B cell (primary cell): Measurements from ENCODE around the gene ZNF334. TPM values are rescaled to one million over a fixed set of nuclear protein-coding genes. Genes with fewer than 3 reads are reported as not detected.

Source experiments
- ATAC-seq: fragments of 200-7000 bp; cut with Tn5 transposase; one replicate; pipeline ENCODE4 v1.10.0; 2021; ENCODE audit warnings: low read depth, mild to moderate bottlenecking, moderate number of reproducible peaks, moderate library complexity
- CTCF ChIA-PET: fragments of 350-600 bp; sonication (Branson Sonifier 250); formaldehyde crosslinking; loops from one replicate; lab custom pipeline; 2021; ENCODE audit warnings: antibody characterized with exemption, inconsistent platforms; lab: Charles Lee
- POLR2A ChIA-PET: fragments of 350-600 bp; sonication (Branson Sonifier 250); formaldehyde crosslinking; loops from one replicate; lab custom pipeline; 2021; ENCODE audit warnings: antibody characterized with exemption; lab: Charles Lee
- DNase-seq: peaks from one replicate; pipeline ENCODE4 v3.0.0; 2013
- H2AFZ ChIP-seq: 2 replicates; pipeline ENCODE4 v1.6.1; 2012; ENCODE audit warnings: mild to moderate bottlenecking, low read depth, low read length; ENCODE audit not compliant: insufficient read depth, poor library complexity, severe bottlenecking
- H3K27ac ChIP-seq, 2 donors: 1 replicate in 1 of 2; 2 replicates in 1 of 2; pipeline ENCODE4 v1.5.1; 2012 to 2013; ENCODE audit warnings: low read length in 2 of 2, mild to moderate bottlenecking in 2 of 2, moderate library complexity in 1 of 2
- H3K27me3 ChIP-seq, 4 experiments: fragments of 200-600 bp in 1 of 4; sonication (generic) in 1 of 4; replicated peaks in 1 of 4; 1 replicate in 2 of 4; 2 replicates in 2 of 4; pipeline versions ENCODE4 v1.6.1 to v1.7.0; 2013 to 2016; ENCODE audit warnings: low read length in 3 of 4, mild to moderate bottlenecking in 2 of 4, mixed read lengths in 1 of 4, moderate library complexity in 1 of 4; ENCODE audit not compliant: insufficient read depth in 4 of 4, control insufficient read depth in 3 of 4; ENCODE audit errors: control extremely low read depth in 1 of 4
- H3K36me3 ChIP-seq, 2 experiments: replicated peaks in 1 of 2; 1 replicate in 1 of 2; 2 replicates in 1 of 2; pipeline versions ENCODE4 v1.6.1 to v1.7.1; 2013; ENCODE audit warnings: low read length in 1 of 2; ENCODE audit not compliant: insufficient read depth in 2 of 2, control insufficient read depth in 1 of 2; ENCODE audit errors: control extremely low read depth in 1 of 2, extremely low read depth in 1 of 2
- H3K4me1 ChIP-seq, 2 donors: fragments of 200-600 bp in 1 of 2; sonication (generic) in 1 of 2; 1 replicate in 1 of 2; 2 replicates in 1 of 2; pipeline versions ENCODE4 v1.5.1 to v1.6.1; 2013 to 2017; ENCODE audit warnings: low read length in 2 of 2; ENCODE audit not compliant: control insufficient read depth in 2 of 2, insufficient read depth in 2 of 2
- H3K4me2 ChIP-seq: replicated peaks from 2 replicates; pipeline ENCODE3; 2012; ENCODE audit warnings: mild to moderate bottlenecking, low read depth, low read length; ENCODE audit not compliant: poor library complexity, severe bottlenecking
- H3K4me3 ChIP-seq, 5 experiments: fragments of 200-600 bp in 1 of 5; sonication (generic) in 1 of 5; 1 replicate in 3 of 5; 2 replicates in 2 of 5; pipeline versions ENCODE4 v1.5.1 to v1.7.0; 2011 to 2016; ENCODE audit warnings: low read length in 4 of 5, mild to moderate bottlenecking in 4 of 5, low read depth in 2 of 5, control low read depth in 1 of 5, moderate library complexity in 1 of 5; ENCODE audit not compliant: insufficient read depth in 1 of 5; ENCODE audit errors: control extremely low read depth in 1 of 5, extremely low read depth in 1 of 5
- H3K79me2 ChIP-seq: fragments of 200-600 bp; sonication (generic); one replicate; pipeline ENCODE4 v1.6.0; 2016; ENCODE audit warnings: low read length; ENCODE audit not compliant: control insufficient read depth, insufficient read depth
- H3K9ac ChIP-seq: fragments of 200-600 bp; sonication (generic); 2 replicates; pipeline ENCODE4 v1.6.1; 2017; ENCODE audit warnings: mild to moderate bottlenecking, low read length, moderate library complexity
- H3K9me3 ChIP-seq, 3 donors: one replicate each; pipeline versions ENCODE4 v1.6.1 to v1.7.1; 2013; ENCODE audit warnings: low read length in 2 of 3; ENCODE audit not compliant: control insufficient read depth in 2 of 3, insufficient read depth in 1 of 3; ENCODE audit errors: control extremely low read depth in 1 of 3
- H4K20me1 ChIP-seq: 2 replicates; pipeline ENCODE4 v1.6.0; 2012; ENCODE audit warnings: mild to moderate bottlenecking, low read length; ENCODE audit not compliant: insufficient read depth, control insufficient read depth, poor library complexity, severe bottlenecking
- H3K27ac Mint-ChIP-seq: one replicate; pipeline ENCODE4 v1.8.0; 2021; ENCODE audit warnings: mixed read lengths
- H3K27me3 Mint-ChIP-seq: one replicate; pipeline ENCODE4 v1.8.0; 2021; ENCODE audit warnings: mixed read lengths
- H3K4me1 Mint-ChIP-seq: one replicate; pipeline ENCODE4 v1.8.0; 2021; ENCODE audit warnings: mixed read lengths
- H3K4me3 Mint-ChIP-seq: one replicate; pipeline ENCODE4 v1.8.0; 2021; ENCODE audit warnings: mixed read lengths
- H3K9me3 Mint-ChIP-seq: one replicate; pipeline ENCODE4 v1.8.0; 2022; ENCODE audit warnings: mixed read lengths; ENCODE audit not compliant: insufficient read depth
- CTCF ChIP-seq: fragments of 200-600 bp; IDR thresholded peaks from one replicate; pipeline ENCODE4 v1.8.0; 2022; ENCODE audit warnings: antibody characterized with exemption, mild to moderate bottlenecking
- EZH2 ChIP-seq: IDR thresholded peaks from 2 replicates; pipeline ENCODE4 v1.6.1; 2012; ENCODE audit warnings: borderline replicate concordance, low read depth, mild to moderate bottlenecking, moderate library complexity, low read length; ENCODE audit not compliant: insufficient read depth, poor library complexity, severe bottlenecking
- WGBS: methylation state at CpG from one replicate; pipeline ENCODE4 v1.1.5; 2013; ENCODE audit warnings: missing lambda C conversion rate; ENCODE audit not compliant: insufficient coverage; 5-methylcytosine and 5-hydroxymethylcytosine counted together
- intact Hi-C: fragments of 100-400 bp; cut with micrococcal nuclease; formaldehyde crosslinking; loops from one replicate; pipeline ENCODE4 v1.10.0; 2022
- polyA plus RNA-seq: library from polyadenylated mRNA; depleted of rRNA; stranded (reverse); fragments of >200 nt; gene quantifications from 2 replicates; pipeline ENCODE4 v1.2.3, GENCODE V29; 2012
- total RNA-seq, 2 donors: library from RNA; stranded (reverse); fragments of 120-200 nt in 1 of 2; gene quantifications; 1 replicate in 1 of 2; 2 replicates in 1 of 2; pipeline versions ENCODE4 v1.2.3 to v1.2.4, GENCODE V29; 2013 to 2022

Gene ZNF334
- total and polyA plus RNA-seq, 2 donors (not counting 1 experiment from before 2014, with no cell fraction given): 0.22 to 0.30 TPM

GRCh38 chr20:46520540-46520939, 7.2 kb upstream of the ZNF334 start:
- DNase-seq (no peak), ATAC-seq (no peak)
- Histone ChIP-seq H2AFZ (no peak overlapping the region), H3K9me3 (peaks cover 0 to 3% (median 0%) of the 10 kb centered on the region in 3 donors), H3K4me1 (no peaks in the 10 kb centered on the region), H3K27me3 (peaks cover 0 to 12% (median 4%) of the 10 kb centered on the region in 4 experiments), H3K79me2 (no peaks in the 10 kb centered on the region), H3K4me2 (no peak overlapping the region), H3K9ac (no peak overlapping the region), H3K4me3 (no peak overlapping the region), H4K20me1 (no peaks in the 10 kb centered on the region), H3K36me3 (no peaks in the 10 kb centered on the region), H3K27ac (no peak overlapping the region)
- intact Hi-C loops: no loop called here
- ChIA-PET POLR2A (no interaction called here), CTCF (interaction anchor here (7.3 kb wide), 1 partner anchor 161 kb away, joined by 49 read pairs; no protein-coding TSS in a partner anchor)
- Mint-ChIP-seq H3K4me3 (no peak overlapping the region), H3K9me3 (no peaks in the 10 kb centered on the region), H3K4me1 (no peaks in the 10 kb centered on the region), H3K27me3 (peaks cover 14% of the 10 kb centered on the region), H3K27ac (no peak overlapping the region)
- 94% methylated on average over 3 of the region's 4 CpGs for WGBS
- TF ChIP-seq CTCF (no peak), EZH2 (no peak)

GRCh38 chr20:46519471-46520068, 6.2 kb upstream of the ZNF334 start:
- peaks cover 0 to 3% (median 0%) of the 10 kb centered on the region in 3 donors for H3K9me3 ChIP-seq
- H3K27me3 Mint-ChIP-seq: peaks cover 13% of the 10 kb centered on the region
- no peaks in the 10 kb centered on the region for H3K36me3 ChIP-seq
- H3K4me3 ChIP-seq: no peak overlapping the region
- no peak overlapping the region for H3K4me3 Mint-ChIP-seq
- no peak overlapping the region for H3K27ac Mint-ChIP-seq
- no peaks in the 10 kb centered on the region for H3K4me1 ChIP-seq
- TF ChIP-seq EZH2 (no peak), CTCF (no peak)
- no peaks in the 10 kb centered on the region for H3K9me3 Mint-ChIP-seq
- H4K20me1 ChIP-seq: no peaks in the 10 kb centered on the region
- peaks cover 0 to 15% (median 8%) of the 10 kb centered on the region in 4 experiments for H3K27me3 ChIP-seq
- H3K79me2 ChIP-seq: no peaks in the 10 kb centered on the region
- no peak overlapping the region for H3K27ac ChIP-seq
- no peak overlapping the region for H3K4me2 ChIP-seq
- H3K4me1 Mint-ChIP-seq: no peaks in the 10 kb centered on the region
- WGBS: 94% methylated on average over 2 of the region's 3 CpGs
- intact Hi-C loops: no loop called here
- POLR2A ChIA-PET: no interaction called here
- H2AFZ ChIP-seq: no peak overlapping the region
- ATAC-seq (no peak), DNase-seq (no peak)
- H3K9ac ChIP-seq: no peak overlapping the region
- CTCF ChIA-PET: interaction anchor here (1.2 to 7.3 kb wide), 2 partner anchors 162 to 183 kb away, joined by 3 to 49 read pairs; no protein-coding TSS in a partner anchor
